Activated CD4-positive, alpha-beta T cell treated with anti-CD3 and anti-CD28 coated beads for 1 hour (primary cell): Measurements from ENCODE around the gene NUP42.
"Not testable (repeated sequence)": the region's sequence is repeated elsewhere in the genome, so short reads cannot be mapped to it uniquely, and the experiment has no call there.

Experiments
- DNase-seq: peaks from one replicate; pipeline ENCODE4 v3.0.0-alpha.2; 2020

Gene NUP42

DNA sequence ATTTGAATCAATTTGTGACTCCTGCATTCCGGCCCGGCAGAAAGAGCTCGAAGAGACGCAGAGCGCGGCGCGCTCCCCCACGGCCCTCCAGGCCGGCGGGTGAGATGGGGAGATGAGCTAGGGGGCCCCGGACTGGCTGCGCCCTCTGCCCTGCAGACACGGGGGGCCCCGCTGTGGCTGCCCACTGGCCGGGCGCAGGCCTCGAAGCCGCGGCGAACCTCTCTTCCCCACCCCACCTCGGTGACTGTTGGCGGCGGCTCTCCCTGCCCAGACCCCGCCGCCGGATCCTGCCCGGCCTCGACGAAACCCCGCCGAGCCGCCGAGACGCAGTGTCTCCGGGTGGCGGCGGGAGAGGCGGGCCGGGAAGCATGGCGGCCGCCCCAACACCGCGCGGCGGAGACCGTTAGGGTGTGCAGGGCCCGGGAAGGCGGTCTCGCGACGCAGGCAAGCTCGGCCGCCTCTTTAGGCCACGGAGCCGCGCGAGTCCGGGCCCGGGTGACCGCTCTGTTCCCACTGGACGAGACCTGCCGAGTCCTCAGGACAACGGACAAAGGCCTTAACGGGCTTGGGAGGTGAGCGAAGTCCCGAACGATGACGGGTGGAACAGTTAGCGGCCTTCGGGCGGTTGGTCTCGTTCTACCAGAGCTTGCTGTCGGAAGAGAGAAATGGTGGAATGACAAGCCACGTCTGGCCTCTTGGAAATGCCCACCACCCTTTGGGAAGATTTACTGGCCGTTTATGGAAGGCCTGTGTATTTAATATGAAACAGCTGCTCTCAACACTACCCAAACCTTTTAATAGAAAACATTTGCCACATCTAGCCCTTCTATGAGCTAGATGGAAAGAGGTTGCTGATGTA, 24.3 kb downstream of the NUP42 start:
- DNase-seq: no peak

DNA sequence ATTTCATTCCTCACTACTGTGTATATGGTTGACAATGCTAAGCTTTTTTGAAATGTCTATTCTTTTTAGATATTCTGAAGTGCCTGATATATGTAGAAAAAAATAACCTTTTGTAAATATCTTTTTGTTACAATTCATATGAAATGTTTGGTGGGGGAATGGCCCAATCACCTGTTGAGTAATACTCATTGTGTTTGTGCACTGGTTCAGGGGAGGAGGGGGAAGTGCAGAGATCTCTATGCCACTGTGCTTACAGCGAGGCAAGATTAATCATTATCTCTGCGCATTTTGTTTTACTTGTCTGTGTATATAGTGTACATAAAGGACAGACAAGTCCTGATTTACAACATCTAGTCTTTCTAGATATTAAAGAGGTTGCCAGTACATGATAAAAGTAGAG, 25.2 kb downstream of the NUP42 start:
- no peak for DNase-seq

DNA sequence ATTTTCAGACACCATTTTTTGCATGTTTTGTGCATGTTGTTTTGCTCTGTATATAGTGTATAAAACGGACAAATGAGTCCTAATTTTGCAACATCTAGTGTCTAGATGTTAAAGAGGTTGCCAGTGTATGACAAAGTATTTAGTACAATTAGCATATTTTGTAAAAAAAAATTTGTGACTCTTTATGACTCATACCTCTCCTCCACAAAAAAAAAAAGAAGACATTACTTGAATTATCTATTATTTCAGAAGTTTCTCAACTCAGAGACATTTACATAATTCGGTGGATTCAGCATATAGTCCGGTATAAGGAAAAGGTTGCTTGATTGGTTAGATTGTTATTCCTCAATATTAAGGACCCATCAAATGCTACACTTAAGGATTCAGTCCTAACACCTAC, 26.0 kb downstream of the NUP42 start:
- DNase-seq: no peak

DNA sequence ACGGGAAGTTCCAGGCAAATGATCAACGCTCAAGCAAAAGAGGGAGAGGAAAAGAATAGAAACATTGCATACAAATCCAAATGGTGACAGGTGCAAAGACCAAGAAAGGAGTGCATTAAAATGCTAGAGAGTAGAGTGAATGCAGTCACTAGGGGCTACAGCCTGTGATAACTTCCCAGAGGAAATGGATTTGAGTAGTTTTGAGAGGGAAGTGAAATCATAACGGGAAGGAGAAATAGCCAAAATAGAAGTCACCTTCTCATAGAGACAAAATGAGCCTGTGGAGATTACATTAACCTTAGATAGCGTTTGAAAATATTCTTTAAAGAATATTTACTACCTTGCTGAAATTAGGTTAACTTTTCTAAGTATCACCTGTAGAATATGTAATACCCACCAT, 26.5 kb downstream of the NUP42 start:
- no peak for DNase-seq

DNA sequence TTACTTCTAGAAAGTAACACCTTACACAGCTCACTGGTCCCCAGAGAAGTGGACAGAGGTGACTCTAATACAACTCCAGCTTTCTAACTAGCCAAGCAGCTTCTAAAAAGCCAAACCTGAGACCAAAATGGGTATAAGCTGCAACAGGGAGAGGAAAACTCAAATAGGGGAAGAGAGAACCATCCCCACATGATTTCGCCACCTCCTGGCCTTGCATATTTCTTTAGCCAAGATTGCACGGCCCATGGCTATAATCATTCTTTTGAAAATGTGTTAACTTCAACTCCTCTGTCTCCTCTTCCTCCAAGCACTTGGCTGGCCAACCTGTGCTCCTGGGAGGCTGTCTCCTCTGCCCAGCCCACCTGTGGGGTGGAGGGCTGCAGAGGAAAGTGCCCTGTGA, 28.7 kb downstream of the NUP42 start:
- no peak for DNase-seq

DNA sequence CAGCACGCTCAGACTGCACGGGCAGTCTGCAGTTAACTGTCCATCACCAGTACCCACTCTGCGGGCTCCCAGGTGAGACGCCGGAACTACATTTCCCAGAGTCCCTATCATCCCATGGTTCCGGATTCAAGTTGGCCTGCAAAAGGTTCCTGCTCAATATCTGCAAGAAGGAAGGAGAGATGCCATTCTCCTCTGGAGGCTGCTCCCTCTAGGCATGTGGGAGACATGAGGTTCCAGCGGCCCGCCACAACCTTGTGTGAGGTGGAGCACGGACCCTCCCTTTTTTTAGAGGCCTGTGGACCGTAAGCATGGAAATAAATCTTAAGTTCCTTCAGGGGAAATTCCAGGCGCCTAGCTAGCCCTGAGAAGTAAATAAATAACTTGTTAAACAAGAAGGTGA, 29.7 kb downstream of the NUP42 start:
- no peak for DNase-seq

DNA sequence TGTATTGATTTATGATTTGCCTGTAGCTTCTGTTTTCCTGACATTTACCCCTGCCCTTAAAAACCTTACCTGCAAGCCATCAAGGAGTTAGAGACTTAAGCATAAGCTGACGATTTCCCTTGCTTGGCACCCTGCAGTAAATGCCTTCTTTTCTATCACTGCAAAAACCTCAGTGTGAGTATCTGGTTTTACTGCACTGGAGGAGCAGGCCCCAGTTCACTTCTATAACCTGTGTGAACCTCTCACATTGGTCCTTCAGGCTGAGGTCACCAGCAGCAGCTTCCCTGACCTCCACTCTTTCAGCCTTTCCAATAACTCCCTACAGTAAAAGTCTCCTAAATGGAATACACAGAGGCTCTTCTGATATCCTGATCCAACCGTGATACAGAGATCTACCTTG, 30.5 kb downstream of the NUP42 start:
- DNase-seq: no peak

DNA sequence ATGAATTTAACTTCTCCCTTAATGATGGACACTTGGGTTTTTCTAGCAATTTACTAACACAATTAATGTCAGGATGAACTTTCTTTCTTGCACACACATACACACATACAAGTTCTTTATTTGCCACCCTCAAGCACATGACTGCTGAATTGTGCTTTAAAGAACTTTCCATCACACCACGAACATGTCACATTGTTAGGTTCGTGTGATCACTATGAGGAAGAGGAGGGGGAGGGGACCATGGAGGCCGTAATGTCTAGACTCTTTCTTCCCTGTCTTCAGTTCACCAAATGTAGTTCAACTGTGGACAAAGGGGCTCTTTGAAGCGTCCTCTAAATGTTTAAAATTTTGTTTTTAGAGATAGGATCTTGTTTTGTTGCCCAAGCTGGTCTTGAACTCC, 31.0 kb downstream of the NUP42 start:
- DNase-seq: no peak

DNA sequence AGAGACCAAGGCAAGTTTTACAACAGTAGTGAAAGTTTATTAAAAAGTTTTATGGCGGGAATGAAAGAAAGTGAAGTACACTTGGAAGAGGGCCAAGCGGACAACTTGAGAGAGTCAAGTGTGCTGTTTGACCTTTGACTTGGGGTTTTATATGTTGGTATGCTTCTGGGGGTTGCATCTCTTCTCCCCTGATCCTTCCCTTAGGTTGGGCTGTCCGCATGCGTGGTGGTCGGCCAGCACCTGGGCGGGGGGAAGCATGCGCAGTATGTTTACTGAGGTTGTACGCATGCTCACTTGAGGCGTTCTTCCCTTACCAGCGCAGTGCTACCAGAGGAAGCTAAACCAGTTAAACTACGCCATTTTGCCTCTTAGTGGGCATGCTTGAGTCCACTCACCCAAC, 31.9 kb downstream of the NUP42 start:
- no peak for DNase-seq

DNA sequence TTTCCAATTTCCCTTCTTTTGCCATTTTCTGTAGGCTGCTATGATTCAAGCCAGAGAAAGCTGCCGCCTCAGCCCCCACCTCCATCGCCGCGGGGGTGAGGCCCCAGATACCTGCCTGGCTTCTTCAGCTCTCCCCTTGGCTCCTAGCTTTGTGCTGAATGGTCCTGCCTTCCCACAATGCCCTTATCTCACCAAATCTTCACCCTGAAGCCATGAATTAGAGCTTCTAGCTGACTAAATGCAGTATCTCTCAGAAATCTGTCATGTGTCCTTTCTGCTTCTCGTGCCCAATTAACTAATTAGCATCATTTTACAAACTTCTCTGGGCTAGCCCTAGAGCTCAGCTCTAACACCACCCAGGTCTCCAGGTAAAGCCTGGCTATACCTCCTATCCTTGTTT, 32.6 kb downstream of the NUP42 start:
- no peak for DNase-seq

DNA sequence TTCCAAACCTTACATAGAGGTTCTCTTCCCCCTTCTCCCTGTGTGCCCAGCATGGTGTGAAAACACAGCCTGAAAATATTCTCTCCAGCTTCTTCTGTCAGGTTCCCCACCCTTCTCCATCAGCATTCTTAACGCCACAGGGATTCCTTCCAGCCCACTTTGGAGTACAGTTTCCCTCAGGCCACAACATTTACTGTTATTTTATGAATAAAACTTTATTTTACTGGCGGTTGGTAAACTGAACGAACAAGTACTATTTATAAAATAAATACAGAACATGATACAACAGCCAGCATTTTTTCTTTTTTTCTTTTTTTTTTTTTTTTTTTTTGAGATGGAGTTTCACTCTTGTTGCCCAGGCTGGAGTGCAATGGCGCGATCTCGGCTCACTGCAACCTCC, 33.1 kb downstream of the NUP42 start:
- DNase-seq: no peak

DNA sequence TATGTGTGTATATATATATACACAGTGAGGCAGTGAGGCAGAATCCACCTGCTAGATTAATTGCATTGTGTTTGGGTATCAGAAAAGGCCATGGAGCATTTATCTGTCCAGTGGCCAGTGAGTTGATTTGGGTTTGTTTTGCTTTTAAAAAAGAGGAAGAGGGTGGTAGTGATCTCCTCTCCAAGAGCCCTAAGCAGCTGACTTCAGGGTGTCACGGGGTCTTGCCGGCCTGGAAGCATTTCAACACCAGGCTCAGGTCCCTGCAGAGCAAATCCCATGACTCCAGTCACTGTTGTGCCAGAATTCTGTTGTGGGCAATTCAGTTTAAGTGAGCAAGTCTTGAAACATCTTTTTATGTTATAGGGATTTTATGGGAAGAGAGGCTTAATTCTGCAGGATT, 34.2 kb downstream of the NUP42 start:
- DNase-seq: no peak

DNA sequence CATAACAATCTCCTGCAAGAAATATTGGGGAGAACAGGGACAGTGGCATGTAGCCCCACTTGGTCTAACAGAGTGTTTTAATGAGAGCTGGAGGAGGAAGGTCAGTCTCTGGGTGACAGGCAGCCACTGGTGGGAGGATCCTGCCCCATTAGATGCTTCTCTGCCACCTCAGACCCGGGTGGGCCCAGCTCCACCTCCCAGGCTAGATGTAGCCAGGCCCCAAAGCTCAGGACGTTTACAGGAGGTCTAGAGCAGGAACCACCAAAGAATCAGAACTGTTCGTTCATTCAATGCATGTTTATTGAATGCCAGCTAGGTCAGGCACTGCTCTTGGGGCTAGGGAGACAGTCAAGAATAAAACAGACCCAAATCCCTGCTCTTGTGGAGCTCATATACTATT, 36.3 kb downstream of the NUP42 start:
- no peak for DNase-seq

DNA sequence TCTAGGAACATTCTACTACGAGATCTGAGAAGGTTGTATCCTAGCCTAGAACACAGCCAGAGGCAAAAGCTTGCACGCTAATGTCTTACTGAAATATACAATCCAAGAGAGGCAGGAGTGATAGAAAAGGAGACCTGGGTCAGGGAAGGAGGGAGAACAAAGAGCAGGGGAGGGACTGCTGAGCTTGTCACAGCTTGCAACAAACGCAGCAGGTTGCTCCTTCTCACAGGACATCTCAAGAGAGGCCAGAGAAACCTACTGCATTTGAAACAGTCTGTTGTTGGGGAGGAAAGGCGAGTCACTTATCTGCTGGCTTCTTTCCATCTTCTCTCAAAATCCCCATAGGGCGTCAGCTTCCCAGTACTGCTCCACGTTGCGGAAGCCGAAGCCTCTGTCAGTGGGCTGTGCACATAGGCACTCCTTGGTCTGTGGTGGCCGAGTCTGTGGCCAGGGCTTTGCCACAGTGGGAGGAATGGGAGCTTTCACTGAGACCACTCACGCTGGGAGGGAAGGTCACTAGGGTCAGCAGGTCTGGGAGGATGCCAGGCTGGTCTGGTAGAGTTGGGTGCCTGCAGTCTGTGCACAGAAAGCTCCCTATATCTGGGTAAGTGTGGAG, 39.0 kb downstream of the NUP42 start:
- no peak for DNase-seq

DNA sequence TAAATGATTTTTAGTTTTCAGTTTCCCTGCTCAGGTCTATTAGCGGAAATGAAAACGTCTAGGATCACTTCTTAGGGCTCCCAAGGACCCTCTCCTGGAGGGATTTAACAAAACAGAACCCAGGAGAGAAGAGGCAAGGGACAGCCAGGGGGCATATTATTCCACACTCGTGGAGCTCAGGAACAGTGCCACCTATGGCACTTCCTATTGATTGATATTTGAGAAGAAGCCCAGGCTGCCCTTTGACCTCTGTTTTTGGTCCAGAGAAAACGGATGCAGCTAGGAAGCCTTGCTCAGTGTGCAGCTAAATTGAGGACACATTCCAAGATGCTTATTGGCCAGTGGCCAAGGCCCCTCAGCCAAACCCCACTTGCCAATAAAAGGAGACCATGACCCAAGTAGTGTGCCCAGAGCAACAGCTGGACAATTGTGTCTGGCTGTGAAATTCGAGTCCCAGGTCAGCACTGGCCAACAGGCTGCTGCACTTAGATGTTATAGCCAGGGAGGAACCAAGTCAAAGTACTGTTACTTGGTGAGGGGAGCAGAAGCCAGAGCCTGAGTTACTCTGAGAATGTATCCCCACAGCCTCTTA, 40.7 kb downstream of the NUP42 start:
- no peak for DNase-seq

DNA sequence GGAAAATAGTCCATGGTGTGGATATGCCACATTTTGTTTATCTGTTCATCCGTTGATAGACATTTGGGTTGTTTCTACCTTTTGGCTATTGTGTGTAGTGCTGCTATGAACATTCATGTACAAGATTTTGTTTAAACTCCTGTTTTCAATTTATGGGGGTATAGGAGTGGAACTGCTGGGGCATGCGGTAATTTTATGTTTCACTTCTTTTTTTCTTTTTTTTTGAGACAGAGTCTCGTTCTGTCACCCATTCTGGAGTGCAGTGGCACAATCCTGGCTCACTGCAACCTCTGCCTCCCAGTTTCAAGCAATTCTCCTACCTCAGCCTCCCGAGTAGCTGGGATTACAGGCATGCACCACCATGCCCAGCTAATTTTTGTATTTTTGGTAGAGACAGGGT, 42.5 kb downstream of the NUP42 start:
- DNase-seq: not testable (repeated sequence)

DNA sequence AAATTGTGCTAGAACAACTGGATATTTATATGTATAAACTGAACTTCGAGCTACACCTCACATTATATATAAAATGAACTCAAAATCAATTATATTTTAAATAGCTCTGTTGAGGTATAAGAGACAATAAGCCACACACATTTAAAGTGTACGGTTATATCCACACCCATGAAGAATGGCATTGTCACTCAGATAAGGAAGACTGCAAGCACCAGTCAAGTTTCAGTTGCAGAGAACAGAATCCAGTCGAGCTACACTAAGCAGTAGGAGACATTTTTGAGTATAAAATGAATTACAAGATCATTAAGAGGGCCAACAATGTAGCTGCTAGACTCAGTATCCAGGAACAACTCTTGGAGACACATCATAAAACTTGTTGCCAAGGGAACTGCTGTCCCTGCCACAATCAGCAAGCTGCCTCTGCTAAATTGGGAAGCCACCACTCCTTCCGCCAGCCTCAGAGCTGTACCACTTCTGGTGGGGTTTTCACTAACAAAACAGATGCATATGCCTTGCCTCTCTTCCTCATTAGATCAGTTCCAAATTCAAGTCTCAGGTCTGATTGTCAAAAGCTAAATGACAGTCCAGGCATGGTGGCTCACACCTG, 45.1 kb downstream of the NUP42 start:
- no peak for DNase-seq

DNA sequence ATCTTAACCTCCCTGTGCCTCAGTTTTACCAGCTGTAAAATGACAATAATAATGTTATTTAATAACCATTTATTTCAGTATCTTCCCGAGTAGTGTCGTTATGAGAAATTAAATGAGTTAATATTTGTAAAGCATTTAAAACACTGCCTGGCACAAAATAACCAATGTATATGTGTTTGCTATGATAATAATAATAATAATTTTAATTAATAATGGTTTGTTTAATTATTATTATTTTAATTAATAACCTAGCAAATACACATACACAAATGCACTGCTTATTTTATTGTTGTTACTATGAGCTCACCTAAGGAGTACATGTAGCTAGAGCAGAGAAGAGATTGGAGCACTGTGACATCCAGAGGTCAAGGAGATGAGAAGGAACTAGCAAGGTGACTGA, 46.6 kb downstream of the NUP42 start:
- DNase-seq: no peak

DNA sequence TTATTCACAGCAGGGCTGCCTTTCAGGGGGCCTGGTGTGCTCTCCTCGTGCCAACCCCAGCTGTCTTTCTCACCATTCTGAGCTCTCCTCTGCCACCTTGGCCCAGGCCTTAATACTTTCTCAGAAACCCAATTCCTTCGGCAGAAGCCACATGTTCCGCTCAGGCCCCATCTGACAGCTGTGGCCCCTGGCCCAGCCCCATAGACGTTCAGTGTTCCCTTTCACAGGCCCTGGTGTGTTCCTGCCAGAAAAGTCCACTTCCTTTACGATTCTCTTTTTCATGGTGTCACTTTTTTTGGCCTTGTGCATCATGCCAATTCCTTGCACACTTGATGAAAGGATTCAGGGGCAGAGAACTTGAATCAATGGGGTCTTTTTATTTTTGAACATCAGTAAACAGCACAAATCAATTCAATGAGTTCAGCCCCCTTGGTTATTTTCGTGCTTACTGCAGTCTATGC, 48.8 kb downstream of the NUP42 start:
- no peak for DNase-seq

DNA sequence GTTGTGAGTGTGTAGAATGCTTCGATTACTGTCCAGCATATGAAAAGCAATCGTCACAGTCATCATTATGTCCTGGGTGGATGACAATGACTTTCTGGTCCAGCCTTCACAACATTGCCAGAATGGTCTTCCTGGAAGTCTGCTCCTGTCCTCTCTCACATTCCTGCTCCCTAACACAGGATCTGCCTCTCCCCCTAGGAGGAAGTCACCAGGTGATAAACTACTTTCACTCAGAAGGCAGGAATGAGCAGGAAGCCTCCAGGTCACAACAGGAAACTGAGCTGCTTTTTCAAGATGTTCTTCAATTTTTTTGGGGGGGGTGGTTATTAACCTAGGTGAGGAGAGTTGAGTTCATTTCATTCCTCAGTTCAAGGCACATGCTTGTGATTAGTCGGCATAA, 51.1 kb downstream of the NUP42 start:
- no peak for DNase-seq

DNA sequence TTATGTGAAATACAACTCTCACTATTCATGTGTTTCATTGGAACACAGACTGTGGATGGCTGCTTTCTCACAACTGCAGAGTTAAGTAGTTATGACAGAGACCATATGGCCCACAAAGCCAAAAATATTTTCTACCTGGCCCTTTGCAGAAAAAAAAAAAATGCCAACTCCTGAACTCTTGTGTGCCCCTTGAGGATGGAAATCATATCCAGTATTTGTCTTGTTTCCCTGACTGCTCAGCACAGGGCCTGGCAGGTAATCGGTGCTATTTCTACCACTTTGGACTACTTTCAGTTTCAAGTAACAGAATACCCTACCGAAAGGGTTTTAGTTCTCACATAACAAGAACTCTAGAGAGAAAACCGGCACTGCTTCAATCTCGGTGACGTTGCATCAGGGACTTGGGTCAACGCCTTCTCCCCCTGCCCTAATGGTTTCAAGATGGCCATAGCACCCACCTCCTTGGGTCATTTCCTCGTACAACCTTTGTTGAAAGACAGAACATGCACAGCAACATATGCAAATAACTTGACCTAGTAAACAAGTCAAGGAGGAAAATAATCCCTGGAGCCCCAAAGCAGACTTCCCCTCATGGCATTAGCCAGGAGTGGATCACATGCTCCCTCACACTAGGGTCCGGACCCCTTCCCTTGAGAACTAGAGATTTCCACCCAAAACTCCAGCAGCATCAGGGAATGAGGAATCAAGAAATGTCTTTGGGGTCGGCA, 52.9 kb downstream of the NUP42 start:
- DNase-seq: no peak

DNA sequence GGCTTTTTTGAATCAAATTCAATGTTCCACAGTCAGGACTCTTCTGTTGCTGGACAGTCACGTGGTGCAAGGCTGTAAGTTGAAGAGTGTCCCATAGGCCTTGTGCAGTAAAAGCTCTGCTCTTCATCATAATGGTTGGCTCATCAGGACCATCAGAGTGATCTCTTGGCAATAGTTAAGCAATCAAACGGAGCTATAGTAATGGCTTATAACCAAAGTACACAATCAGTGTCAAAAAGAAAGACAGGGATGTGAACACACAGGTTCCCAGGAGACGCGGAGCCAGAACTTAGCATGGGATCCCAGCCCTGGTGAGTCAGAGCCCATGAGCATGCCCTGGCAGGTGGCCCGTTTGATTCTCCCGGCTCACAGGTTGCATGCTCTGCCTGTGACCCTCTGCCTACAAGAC, 54.0 kb downstream of the NUP42 start:
- no peak for DNase-seq

DNA sequence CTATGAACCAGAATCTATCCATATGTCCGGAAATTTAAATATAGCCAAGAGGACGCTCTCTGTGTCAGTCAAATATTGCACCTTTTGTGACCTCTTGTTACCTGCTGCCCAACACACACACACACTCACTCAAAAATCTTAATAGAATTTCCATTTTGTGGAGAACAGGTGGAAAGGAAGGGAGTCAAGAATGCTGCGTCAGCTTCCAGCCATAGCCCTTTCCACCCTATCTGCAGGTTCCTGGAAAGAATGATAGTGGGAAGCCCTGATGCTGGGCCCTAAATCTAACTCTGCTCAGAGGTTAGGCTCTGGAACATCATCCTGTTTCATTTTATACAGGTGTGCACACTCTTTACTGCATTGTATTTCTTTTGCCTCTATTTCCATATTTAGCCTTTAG, 55.2 kb downstream of the NUP42 start:
- DNase-seq: no peak
